A673 (cell line): ENCODE results near the gene ZNF516. TPM values are rescaled to one million over a fixed set of nuclear protein-coding genes. Genes with fewer than 3 reads are reported as not detected.

Experiments used
- BruUV-seq: library from RNA; stranded (reverse); fragments of 400-500 nt; replicated peaks from 2 replicates; lab custom pipeline; 2021; lab: Mats Ljungman, UMichigan
- CTCF ChIA-PET: fragments of 300-600 bp; sonication (Branson Sonifier 250); formaldehyde crosslinking; loops from one replicate; lab custom pipeline; 2022; ENCODE audit warnings: antibody characterized with exemption; lab: Charles Lee
- POLR2A ChIA-PET: fragments of 300-600 bp; sonication (Branson Sonifier 250); formaldehyde crosslinking; loops from one replicate; lab custom pipeline; 2022; ENCODE audit warnings: antibody characterized with exemption; ENCODE audit not compliant: low non-redundant PET; lab: Charles Lee
- DNase-seq: peaks from one replicate; pipeline ENCODE4 v3.0.0-alpha.2; 2015; ENCODE audit warnings: low spot score
- H3K27ac ChIP-seq: fragments of 200-600 bp; sonication (generic); 2 replicates; pipeline ENCODE4 v1.5.1; 2016; ENCODE audit warnings: mixed run types, low read depth, mild to moderate bottlenecking, mixed read lengths, antibody characterized with exemption, low read length; ENCODE audit not compliant: poor library complexity, severe bottlenecking
- H3K27me3 ChIP-seq: fragments of 200-600 bp; sonication (generic); replicated peaks from 2 replicates; pipeline ENCODE4 v1.6.1; 2017; ENCODE audit warnings: mixed run types, low read depth, mild to moderate bottlenecking, mixed read lengths, antibody characterized with exemption, low read length; ENCODE audit not compliant: insufficient read depth, poor library complexity
- H3K36me3 ChIP-seq: fragments of 200-600 bp; sonication (generic); 2 replicates; pipeline ENCODE4 v1.6.1; 2016; ENCODE audit warnings: mixed run types, mild to moderate bottlenecking, mixed read lengths, antibody characterized with exemption, low read length; ENCODE audit not compliant: insufficient read depth, poor library complexity, severe bottlenecking
- H3K4me1 ChIP-seq: fragments of 200-600 bp; sonication (generic); 2 replicates; pipeline ENCODE4 v1.6.1; 2017; ENCODE audit warnings: mixed run types, mild to moderate bottlenecking, mixed read lengths, antibody characterized with exemption, low read length; ENCODE audit not compliant: insufficient read depth, poor library complexity, severe bottlenecking
- H3K4me3 ChIP-seq: fragments of 200-600 bp; sonication (generic); 2 replicates; pipeline ENCODE4 v1.5.1; 2016; ENCODE audit warnings: low read depth, mixed run types, mild to moderate bottlenecking, mixed read lengths, low read length; ENCODE audit not compliant: poor library complexity, severe bottlenecking
- H3K9me3 ChIP-seq: fragments of 200-600 bp; sonication (generic); 2 replicates; pipeline ENCODE4 v1.6.1; 2016; ENCODE audit warnings: mixed run types, low read depth, mild to moderate bottlenecking, mixed read lengths, antibody characterized with exemption, low read length; ENCODE audit not compliant: poor library complexity, severe bottlenecking
- EZH2 ChIP-seq: fragments of 200-600 bp; sonication (generic); IDR thresholded peaks from 2 replicates; pipeline ENCODE4 v1.6.1; 2017; ENCODE audit warnings: borderline replicate concordance, low read depth, mild to moderate bottlenecking, mixed read lengths, antibody characterized with exemption, low read length; ENCODE audit not compliant: poor library complexity, severe bottlenecking
- intact Hi-C: fragments of 100-400 bp; cut with micrococcal nuclease; formaldehyde crosslinking; loops from one replicate; pipeline ENCODE4 v1.10.0; 2022; ENCODE audit not compliant: unreplicated experiment
- total RNA-seq: library from RNA; stranded (reverse); gene quantifications from 2 replicates; pipeline ENCODE4 v1.2.3, GENCODE V29; 2021
- TF ChIP-seq, protein P1 (sequence below): fragments of 300-800, 200-600 bp; sonication (generic); conservative IDR thresholded peaks from 2 replicates; pipeline ENCODE4 v1.5.1; 2017; ENCODE audit warnings: low read depth, mild to moderate bottlenecking, antibody characterized with exemption, low read length, moderate library complexity, mixed read lengths

ZNF516 gene
- total RNA-seq, 1 experiment from 2014 or later = 32.3 TPM

DNA sequence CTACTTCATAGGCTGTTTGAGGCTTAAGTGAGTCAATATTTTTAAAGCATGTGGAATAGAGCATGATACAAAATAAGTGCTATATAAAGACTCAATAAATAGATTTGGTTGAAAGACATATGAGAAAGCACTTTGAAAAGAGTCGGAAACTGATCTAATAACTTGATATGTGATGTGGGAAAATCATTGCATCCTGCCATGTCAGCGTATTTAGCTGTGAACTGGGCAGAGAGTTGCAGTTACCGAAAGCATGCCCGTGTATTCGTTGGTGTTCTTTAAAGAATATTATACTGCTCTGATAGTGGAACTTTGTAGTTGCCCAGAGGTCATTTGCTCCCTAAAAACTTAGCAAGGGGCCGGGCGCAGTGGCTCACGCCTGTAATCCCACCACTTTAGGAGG lies 37.8 kb upstream of the ZNF516 start:
- H3K4me1 ChIP-seq = peaks cover 14% of the 10 kb centered on the region
- no peaks in the 10 kb centered on the region for H3K27me3 ChIP-seq
- intact Hi-C loops = no loop called here
- TF ChIP-seq EZH2 = no peak
- TF ChIP-seq, protein P1, sequence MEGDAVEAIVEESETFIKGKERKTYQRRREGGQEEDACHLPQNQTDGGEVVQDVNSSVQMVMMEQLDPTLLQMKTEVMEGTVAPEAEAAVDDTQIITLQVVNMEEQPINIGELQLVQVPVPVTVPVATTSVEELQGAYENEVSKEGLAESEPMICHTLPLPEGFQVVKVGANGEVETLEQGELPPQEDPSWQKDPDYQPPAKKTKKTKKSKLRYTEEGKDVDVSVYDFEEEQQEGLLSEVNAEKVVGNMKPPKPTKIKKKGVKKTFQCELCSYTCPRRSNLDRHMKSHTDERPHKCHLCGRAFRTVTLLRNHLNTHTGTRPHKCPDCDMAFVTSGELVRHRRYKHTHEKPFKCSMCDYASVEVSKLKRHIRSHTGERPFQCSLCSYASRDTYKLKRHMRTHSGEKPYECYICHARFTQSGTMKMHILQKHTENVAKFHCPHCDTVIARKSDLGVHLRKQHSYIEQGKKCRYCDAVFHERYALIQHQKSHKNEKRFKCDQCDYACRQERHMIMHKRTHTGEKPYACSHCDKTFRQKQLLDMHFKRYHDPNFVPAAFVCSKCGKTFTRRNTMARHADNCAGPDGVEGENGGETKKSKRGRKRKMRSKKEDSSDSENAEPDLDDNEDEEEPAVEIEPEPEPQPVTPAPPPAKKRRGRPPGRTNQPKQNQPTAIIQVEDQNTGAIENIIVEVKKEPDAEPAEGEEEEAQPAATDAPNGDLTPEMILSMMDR = no peak
- CTCF ChIA-PET = no interaction called here
- BruUV-seq = no TSS peak
- POLR2A ChIA-PET = no interaction called here
- H3K9me3 ChIP-seq = no peaks in the 10 kb centered on the region
- H3K36me3 ChIP-seq = no peaks in the 10 kb centered on the region
- no peak overlapping the region for H3K4me3 ChIP-seq
- no peak for DNase-seq
- H3K27ac ChIP-seq = no peak overlapping the region

DNA sequence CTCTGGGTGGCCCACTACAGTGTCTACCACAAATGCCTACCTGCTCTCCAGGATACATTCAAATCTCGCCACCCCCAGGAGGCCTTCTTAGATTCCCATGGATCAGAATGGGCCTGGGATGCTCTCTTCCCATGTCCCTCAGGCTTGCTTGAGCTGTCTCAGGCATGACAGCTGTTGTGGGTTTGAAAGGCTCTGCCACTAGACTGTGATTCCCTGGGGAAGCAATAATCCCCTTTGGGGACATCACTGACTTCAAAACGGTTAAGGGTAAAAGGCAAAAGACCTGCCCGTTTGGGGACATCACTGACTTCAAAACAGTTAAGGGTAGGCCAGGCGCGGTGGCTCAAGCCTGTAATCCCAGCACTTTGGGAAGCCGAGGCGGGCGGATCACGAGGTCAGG lies 35.8 kb upstream of the ZNF516 start:
- DNase-seq = peak; percentile 38
- intact Hi-C loops = no loop called here
- Histone ChIP-seq H3K4me1 (peaks cover 16% of the 10 kb centered on the region), H3K27me3 (no peaks in the 10 kb centered on the region), H3K36me3 (no peaks in the 10 kb centered on the region), H3K27ac (no peak overlapping the region), H3K9me3 (no peaks in the 10 kb centered on the region), H3K4me3 (no peak overlapping the region)
- TF ChIP-seq, protein P1 = no peak
- TF ChIP-seq EZH2 = no peak
- ChIA-PET POLR2A (no interaction called here), CTCF (no interaction called here)
- no TSS peak for BruUV-seq

- no peak for DNase-seq
- POLR2A ChIA-PET = no interaction called here
- CTCF ChIA-PET = no interaction called here
- H3K27me3 ChIP-seq = no peaks in the 10 kb centered on the region
- H3K27ac ChIP-seq = no peak overlapping the region
- H3K9me3 ChIP-seq = no peaks in the 10 kb centered on the region
- intact Hi-C loops = no loop called here
- no peaks in the 10 kb centered on the region for H3K36me3 ChIP-seq
- TF ChIP-seq, protein P1 = no peak
- TF ChIP-seq EZH2 = no peak
- peaks cover 16% of the 10 kb centered on the region for H3K4me1 ChIP-seq
- no peak overlapping the region for H3K4me3 ChIP-seq
- BruUV-seq = no TSS peak
Measured at GRCh38 chr18:76530391-76530790, 35.3 kb upstream of the ZNF516 start.
